ENCODE results near the gene NECTIN2. TPM values are rescaled to one million over a fixed set of nuclear protein-coding genes. Genes with fewer than 3 reads are reported as not detected.
"Not testable (repeated sequence)": the region's sequence is repeated elsewhere in the genome, so short reads cannot be mapped to it uniquely, and the experiment has no call there.

NECTIN2 gene
- total RNA-seq, 1 donor: 22.1 TPM

DNA sequence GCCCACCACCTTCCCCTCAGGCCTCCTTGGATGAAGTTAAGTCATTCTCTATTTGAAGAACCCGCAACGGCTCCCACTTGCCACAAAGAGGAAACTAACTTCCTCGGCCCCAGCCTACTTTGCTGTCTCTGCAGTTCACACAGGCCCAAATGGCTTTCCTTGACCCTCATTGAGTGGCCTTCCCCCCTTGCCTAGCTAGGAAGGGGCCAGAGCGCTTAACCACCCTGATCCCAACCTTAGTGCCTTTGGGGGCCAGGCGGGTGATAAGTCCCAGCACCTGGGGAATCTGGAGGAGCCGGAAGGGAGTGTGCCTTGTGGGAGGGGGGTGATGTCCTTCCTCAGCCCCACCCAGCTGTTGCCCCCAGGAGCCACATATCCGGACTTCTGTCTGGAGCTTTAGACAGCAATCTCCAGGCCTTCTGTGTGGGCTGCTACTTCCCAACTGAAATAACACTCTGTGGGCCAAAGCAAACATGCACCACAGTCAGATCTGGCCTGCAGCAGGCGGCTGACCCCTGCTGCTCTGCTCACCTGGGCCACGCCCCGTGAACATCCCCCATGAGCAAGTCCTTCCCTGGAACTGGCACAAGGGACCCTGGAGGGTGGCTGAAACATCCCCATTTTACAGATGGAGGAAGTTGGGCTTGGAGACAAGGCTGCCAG lies 10.5 kb downstream of the NECTIN2 start:
- no peak for DNase-seq (ENCODE audit: low read depth)

DNA sequence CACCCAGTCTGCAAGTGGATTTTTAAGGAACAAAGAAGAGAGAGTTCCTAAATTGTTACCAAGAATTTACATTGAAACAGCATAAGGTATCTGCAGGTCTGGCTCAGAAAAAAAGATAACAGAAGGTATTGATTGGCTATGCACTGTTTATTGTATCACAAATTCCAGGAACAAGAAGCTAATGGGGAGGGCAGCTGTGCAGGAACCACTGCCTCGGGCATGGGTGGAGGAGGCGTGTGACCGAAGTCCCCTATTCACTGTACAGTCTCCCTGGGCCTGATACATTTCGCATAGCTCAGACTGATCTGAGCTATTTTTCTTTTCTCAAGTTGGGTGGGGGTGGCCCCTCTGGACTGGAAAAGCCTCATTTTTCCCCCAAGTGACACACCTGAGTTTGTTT lies 11.7 kb downstream of the NECTIN2 start:
- no peak for DNase-seq (ENCODE audit: low read depth)
- TF ChIP-seq, protein P1, sequence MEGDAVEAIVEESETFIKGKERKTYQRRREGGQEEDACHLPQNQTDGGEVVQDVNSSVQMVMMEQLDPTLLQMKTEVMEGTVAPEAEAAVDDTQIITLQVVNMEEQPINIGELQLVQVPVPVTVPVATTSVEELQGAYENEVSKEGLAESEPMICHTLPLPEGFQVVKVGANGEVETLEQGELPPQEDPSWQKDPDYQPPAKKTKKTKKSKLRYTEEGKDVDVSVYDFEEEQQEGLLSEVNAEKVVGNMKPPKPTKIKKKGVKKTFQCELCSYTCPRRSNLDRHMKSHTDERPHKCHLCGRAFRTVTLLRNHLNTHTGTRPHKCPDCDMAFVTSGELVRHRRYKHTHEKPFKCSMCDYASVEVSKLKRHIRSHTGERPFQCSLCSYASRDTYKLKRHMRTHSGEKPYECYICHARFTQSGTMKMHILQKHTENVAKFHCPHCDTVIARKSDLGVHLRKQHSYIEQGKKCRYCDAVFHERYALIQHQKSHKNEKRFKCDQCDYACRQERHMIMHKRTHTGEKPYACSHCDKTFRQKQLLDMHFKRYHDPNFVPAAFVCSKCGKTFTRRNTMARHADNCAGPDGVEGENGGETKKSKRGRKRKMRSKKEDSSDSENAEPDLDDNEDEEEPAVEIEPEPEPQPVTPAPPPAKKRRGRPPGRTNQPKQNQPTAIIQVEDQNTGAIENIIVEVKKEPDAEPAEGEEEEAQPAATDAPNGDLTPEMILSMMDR (IDR thresholded peaks at IDR 0.05; ENCODE audit: insufficient read depth, low read length): no peak
- H3K4me3 ChIP-seq (ENCODE audit: low read depth, low read length): no peak overlapping the region

More for the DNA sequence above, 10.5 kb downstream of the NECTIN2 start:
- TF ChIP-seq, protein P1 (IDR thresholded peaks at IDR 0.05; ENCODE audit: insufficient read depth, low read length): no peak
- no peak overlapping the region for H3K4me3 ChIP-seq (ENCODE audit: low read depth, low read length)

DNA sequence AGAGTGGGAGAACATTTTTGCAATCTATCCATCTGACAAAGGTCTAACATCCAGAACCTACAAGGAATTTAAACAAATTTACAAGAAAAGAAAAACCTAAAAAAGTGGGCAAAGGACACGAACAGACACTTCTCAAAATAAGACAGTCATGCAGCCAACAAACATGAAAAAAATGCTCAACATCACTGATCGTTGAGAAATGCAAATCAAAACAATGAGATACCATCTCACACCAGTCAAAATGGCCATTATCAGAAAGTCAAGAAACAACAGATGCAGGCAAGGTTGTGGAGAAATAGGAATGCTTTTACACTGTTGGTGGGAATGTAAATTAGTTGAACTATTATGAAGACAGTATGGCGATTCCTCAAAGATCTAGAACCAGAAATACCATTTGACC lies 15.5 kb downstream of the NECTIN2 start:
- H3K4me3 ChIP-seq (ENCODE audit: low read depth, low read length); DNase-seq (ENCODE audit: low read depth): not testable (repeated sequence)

DNA sequence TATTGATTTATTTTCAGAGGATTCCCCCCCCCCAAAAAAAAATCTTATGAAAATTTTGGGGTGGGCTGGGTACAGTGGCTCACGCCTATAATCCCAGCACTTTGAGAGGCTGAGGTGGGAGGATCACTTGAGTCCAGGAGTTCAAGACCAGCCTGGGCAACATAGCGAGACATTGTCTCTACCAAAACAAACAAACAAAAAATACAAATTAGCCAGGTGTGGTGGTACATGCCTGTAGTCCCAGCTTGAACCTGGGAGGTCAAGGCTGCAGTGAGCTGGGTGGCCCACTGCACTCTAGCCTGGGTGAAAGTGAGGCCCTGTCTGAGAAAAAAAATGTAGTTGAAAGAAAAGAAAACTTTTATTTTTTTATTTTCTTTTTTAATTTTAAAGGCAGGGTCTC lies 17.9 kb downstream of the NECTIN2 start:
- DNase-seq (ENCODE audit: low read depth): no peak
- TF ChIP-seq, protein P1 (IDR thresholded peaks at IDR 0.05; ENCODE audit: insufficient read depth, low read length): no peak
- H3K4me3 ChIP-seq (ENCODE audit: low read depth, low read length): no peak overlapping the region

DNA sequence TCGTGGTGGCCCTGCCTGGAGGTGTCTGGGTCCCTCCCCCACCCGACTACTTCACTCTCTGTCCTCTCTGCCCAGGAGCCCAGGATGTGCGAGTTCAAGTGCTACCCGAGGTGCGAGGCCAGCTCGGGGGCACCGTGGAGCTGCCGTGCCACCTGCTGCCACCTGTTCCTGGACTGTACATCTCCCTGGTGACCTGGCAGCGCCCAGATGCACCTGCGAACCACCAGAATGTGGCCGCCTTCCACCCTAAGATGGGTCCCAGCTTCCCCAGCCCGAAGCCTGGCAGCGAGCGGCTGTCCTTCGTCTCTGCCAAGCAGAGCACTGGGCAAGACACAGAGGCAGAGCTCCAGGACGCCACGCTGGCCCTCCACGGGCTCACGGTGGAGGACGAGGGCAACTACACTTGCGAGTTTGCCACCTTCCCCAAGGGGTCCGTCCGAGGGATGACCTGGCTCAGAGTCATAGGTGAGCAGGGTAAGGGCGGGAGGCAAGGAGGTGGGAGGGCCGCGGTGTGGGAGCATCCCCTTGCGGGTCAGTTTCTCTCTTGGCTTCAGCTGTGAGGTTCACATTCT lies 19.2 kb downstream of the NECTIN2 start:
- TF ChIP-seq, protein P1 (IDR thresholded peaks at IDR 0.05; ENCODE audit: insufficient read depth, low read length): no peak
- DNase-seq (ENCODE audit: low read depth): no peak
- H3K4me3 ChIP-seq (ENCODE audit: low read depth, low read length): no peak overlapping the region

DNA sequence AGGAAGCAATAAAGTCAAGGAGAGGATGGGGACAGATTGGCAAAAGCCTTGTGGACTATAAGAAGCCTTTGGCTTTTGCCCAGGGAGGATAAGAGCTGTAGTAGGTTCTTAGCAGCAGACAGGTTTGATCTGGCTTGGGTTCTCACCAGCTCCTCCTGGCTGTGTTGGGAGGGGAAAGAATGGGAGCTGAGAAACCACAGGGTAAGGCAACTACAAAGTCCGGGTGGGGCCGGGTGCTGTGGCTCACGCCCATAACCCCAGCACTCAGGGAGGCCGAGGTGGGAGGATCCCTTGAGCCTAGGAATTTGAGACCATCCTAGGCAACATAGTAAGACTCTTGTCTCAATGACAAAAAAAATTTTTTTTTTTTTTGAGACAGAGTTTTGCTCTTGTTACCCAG lies 20.6 kb downstream of the NECTIN2 start:
- H3K4me3 ChIP-seq (ENCODE audit: low read depth, low read length): no peak overlapping the region
- TF ChIP-seq, protein P1 (IDR thresholded peaks at IDR 0.05; ENCODE audit: insufficient read depth, low read length): no peak
- no peak for DNase-seq (ENCODE audit: low read depth)

DNA sequence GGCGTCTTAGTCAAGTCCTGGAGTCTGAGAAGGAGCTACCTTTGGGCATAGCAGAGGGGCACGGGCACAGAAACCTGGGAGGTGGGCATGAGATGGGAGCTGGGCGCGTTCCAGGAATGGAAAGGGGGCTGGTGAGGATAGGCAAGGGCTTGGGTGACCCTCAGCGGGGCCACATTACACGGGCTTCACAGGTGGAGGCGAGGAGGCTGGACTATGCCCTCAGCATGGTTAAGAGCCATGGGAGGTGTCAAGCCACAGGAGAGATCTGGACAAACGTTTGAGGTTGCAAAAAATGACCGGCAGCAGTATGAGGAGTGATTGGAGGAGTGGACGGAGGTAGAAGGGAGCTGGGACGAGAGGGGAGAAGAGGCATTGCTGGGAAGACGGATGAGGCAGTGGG lies 21.5 kb downstream of the NECTIN2 start:
- no peak for DNase-seq (ENCODE audit: low read depth)
- TF ChIP-seq, protein P1 (IDR thresholded peaks at IDR 0.05; ENCODE audit: insufficient read depth, low read length): no peak
- no peak overlapping the region for H3K4me3 ChIP-seq (ENCODE audit: low read depth, low read length)

Measured in fibroblast of the aortic adventitia (primary cell).